HepG2 (cell line): ENCODE data around the gene KLF6. TPM values are rescaled to one million over a fixed set of nuclear protein-coding genes. Genes with fewer than 3 reads are reported as not detected.

Source experiments
- FOSL1 ChIP-seq: sonication (generic); formaldehyde crosslinking; IDR thresholded peaks from 2 replicates; pipeline ENCODE4 v1.9.0; 2021; ENCODE audit warnings: missing genetic modification reagents, borderline replicate concordance
- NFE2L2 ChIP-seq: fragments of 150-350 bp; IDR thresholded peaks from 2 replicates; pipeline ENCODE4 v1.6.1; 2014; ENCODE audit warnings: low read length
- RAD21 ChIP-seq: fragments of 450-650 bp; formaldehyde crosslinking; IDR thresholded peaks from 2 replicates; pipeline ENCODE4 v1.5.0; 2020; ENCODE audit warnings: mild to moderate bottlenecking
- RFXAP ChIP-seq: sonication (generic); formaldehyde crosslinking; IDR thresholded peaks from 2 replicates; pipeline ENCODE4 v1.4.0; 2020; ENCODE audit warnings: missing genetic modification reagents, borderline replicate concordance
- SETDB1 ChIP-seq: sonication (generic); formaldehyde crosslinking; IDR thresholded peaks from 2 replicates; pipeline ENCODE4 v1.5.1; 2020; ENCODE audit warnings: missing genetic modification reagents, mild to moderate bottlenecking, borderline replicate concordance
- STAG1 ChIP-seq: sonication (generic); formaldehyde crosslinking; IDR thresholded peaks from 2 replicates; pipeline ENCODE4 v1.4.0; 2020; ENCODE audit warnings: missing genetic modification reagents
- TAF15 ChIP-seq: fragments of 200-400 bp; formaldehyde crosslinking; IDR thresholded peaks from one replicate; pipeline ENCODE4 v1.6.1; 2018; ENCODE audit warnings: mild to moderate bottlenecking, low read depth, low read length; ENCODE audit not compliant: poor library complexity, severe bottlenecking
- ZIK1 ChIP-seq: sonication (generic); formaldehyde crosslinking; IDR thresholded peaks from 2 replicates; pipeline ENCODE4 v1.5.0; 2020; ENCODE audit warnings: mild to moderate bottlenecking, low read depth, missing genetic modification reagents, borderline replicate concordance
- ZNF33B ChIP-seq: sonication (generic); formaldehyde crosslinking; IDR thresholded peaks from 2 replicates; pipeline ENCODE4 v1.5.1; 2020; ENCODE audit warnings: mild to moderate bottlenecking, missing genetic modification reagents
- ZNF501 ChIP-seq: sonication (generic); formaldehyde crosslinking; IDR thresholded peaks from 2 replicates; pipeline ENCODE4 v1.5.1; 2020; ENCODE audit warnings: mild to moderate bottlenecking, moderate library complexity, missing genetic modification reagents
- polyA plus RNA-seq, 8 experiments: library from polyadenylated mRNA; depleted of rRNA in 3 of 8; stranded (reverse) in 7 of 8; unstranded in 1 of 8; fragments of >200 nt; fragmentation: Illumina TruSeq in 4 of 8; extraction: Trizol in 4 of 8; gene quantifications; 2 replicates each; pipeline versions ENCODE4 v1.2.1 to v1.2.3, GENCODE V29; 2011 to 2016; ENCODE audit warnings: low read depth in 4 of 8, missing spikeins in 1 of 8, mixed read lengths in 1 of 8; ENCODE audit not compliant: insufficient read depth in 1 of 8
- total RNA-seq, 5 experiments: library from RNA; depleted of rRNA; stranded (reverse); fragments of >200 nt; fragmentation: Illumina TruSeq; extraction: Trizol; gene quantifications; 2 replicates each; pipeline ENCODE4 v1.2.3, GENCODE V29; 2016; ENCODE audit warnings: low read depth in 1 of 5
- TF ChIP-seq, protein P1 (sequence below): sonication (generic); formaldehyde crosslinking; IDR thresholded peaks from 2 replicates; pipeline ENCODE4 v1.5.0; 2020; ENCODE audit warnings: mild to moderate bottlenecking, missing genetic modification reagents
- TF ChIP-seq, protein P2 (sequence below): IDR thresholded peaks from 2 replicates; pipeline ENCODE4 v1.6.1; 2012; ENCODE audit warnings: low read depth, low read length, improper control_type of control experiment
- TF ChIP-seq, protein P3 (sequence below): IDR thresholded peaks from 2 replicates; pipeline ENCODE4 v1.6.1; 2018; ENCODE audit warnings: missing genetic modification reagents
- TF ChIP-seq, protein P4 (sequence below): sonication (generic); formaldehyde crosslinking; IDR thresholded peaks from 2 replicates; pipeline ENCODE4 v1.5.0; 2020; ENCODE audit warnings: mild to moderate bottlenecking, missing genetic modification reagents, moderate library complexity
- TF ChIP-seq, protein P5 (sequence below): fragments of 450-650 bp; IDR thresholded peaks from 2 replicates; pipeline ENCODE4 v1.6.1; 2017; ENCODE audit warnings: mild to moderate bottlenecking
- TF ChIP-seq, protein P6 (sequence below): sonication (generic); formaldehyde crosslinking; IDR thresholded peaks from 2 replicates; pipeline ENCODE4 v1.4.0; 2020; ENCODE audit warnings: missing genetic modification reagents

The KLF6 gene
- total and polyA plus RNA-seq, 2 of the 13 experiments (the other 11 are each of a cell fraction or from before 2014, with no cell fraction given): 27.0 to 71.9 TPM

DNA sequence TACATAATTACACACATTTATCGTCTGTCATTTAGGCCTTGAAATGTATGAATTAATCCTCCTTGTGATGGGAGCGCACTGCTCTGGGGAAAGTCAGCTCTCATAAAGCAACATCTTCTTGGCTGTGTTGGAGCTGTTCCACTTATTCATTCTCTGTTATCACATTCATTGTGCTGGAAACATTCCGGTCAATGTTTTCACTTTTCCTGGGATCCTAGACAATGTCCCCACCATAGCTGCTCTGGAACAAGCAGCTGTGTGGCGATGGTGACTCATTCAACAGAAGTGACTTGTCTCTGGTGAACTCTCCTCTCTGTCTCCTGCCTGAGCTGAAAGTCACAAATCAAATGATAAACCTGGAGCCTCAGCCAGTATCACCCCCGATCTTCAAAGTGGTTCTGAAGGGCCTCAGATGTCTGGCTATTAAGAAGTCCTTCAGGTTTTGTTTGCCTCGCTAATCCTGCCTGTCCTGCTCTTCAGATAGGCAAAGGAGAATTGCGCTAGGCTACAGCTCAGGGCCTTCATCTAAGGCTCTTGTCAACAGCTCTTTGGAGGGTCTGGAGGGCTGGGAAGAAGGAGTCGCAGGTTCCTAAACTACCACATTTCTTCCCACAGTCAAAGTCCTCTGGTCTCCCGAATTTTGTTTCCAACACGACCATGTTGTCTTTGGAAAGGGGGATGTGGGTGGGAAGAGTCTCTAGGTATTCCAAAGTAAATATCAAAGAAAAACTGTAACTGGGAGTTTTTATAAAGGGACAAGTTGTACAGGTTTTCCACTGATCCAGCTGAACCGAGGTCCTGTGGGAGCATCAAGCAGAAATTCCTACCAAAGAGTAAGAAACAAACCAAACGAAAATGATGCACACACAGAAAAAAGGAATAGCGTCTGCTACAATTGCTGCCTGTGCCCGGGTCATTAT, 29.3 kb downstream of the KLF6 start (continued):
- TF ChIP-seq, protein P1, sequence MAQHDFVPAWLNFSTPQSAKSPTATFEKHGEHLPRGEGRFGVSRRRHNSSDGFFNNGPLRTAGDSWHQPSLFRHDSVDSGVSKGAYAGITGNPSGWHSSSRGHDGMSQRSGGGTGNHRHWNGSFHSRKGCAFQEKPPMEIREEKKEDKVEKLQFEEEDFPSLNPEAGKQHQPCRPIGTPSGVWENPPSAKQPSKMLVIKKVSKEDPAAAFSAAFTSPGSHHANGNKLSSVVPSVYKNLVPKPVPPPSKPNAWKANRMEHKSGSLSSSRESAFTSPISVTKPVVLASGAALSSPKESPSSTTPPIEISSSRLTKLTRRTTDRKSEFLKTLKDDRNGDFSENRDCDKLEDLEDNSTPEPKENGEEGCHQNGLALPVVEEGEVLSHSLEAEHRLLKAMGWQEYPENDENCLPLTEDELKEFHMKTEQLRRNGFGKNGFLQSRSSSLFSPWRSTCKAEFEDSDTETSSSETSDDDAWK (CRISPR knock-in tag): no peak
- peak; percentile 34; the same call in 1 of the 2 replicates for TF ChIP-seq FOSL1
- no peak for TF ChIP-seq NFE2L2
- TF ChIP-seq RFXAP (CRISPR knock-in tag): no peak
- TF ChIP-seq, protein P2, sequence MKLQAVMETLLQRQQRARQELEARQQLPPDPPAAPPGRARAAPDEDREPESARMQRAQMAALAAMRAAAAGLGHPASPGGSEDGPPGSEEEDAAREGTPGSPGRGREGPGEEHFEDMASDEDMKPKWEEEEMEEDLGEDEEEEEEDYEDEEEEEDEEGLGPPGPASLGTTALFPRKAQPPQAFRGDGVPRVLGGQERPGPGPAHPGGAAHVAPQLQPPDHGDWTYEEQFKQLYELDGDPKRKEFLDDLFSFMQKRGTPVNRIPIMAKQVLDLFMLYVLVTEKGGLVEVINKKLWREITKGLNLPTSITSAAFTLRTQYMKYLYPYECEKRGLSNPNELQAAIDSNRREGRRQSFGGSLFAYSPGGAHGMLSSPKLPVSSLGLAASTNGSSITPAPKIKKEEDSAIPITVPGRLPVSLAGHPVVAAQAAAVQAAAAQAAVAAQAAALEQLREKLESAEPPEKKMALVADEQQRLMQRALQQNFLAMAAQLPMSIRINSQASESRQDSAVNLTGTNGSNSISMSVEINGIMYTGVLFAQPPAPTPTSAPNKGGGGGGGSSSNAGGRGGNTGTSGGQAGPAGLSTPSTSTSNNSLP: 0 out of 2 replicates have a peak, but pooled peaks have one; percentile 12
- TF ChIP-seq, protein P3, sequence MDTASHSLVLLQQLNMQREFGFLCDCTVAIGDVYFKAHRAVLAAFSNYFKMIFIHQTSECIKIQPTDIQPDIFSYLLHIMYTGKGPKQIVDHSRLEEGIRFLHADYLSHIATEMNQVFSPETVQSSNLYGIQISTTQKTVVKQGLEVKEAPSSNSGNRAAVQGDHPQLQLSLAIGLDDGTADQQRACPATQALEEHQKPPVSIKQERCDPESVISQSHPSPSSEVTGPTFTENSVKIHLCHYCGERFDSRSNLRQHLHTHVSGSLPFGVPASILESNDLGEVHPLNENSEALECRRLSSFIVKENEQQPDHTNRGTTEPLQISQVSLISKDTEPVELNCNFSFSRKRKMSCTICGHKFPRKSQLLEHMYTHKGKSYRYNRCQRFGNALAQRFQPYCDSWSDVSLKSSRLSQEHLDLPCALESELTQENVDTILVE (CRISPR knock-in tag): no peak
- no peak for TF ChIP-seq RAD21 (CRISPR knock-in tag)
- TF ChIP-seq ZNF33B (CRISPR knock-in tag): no peak
- TF ChIP-seq TAF15: no peak
- TF ChIP-seq, protein P4, sequence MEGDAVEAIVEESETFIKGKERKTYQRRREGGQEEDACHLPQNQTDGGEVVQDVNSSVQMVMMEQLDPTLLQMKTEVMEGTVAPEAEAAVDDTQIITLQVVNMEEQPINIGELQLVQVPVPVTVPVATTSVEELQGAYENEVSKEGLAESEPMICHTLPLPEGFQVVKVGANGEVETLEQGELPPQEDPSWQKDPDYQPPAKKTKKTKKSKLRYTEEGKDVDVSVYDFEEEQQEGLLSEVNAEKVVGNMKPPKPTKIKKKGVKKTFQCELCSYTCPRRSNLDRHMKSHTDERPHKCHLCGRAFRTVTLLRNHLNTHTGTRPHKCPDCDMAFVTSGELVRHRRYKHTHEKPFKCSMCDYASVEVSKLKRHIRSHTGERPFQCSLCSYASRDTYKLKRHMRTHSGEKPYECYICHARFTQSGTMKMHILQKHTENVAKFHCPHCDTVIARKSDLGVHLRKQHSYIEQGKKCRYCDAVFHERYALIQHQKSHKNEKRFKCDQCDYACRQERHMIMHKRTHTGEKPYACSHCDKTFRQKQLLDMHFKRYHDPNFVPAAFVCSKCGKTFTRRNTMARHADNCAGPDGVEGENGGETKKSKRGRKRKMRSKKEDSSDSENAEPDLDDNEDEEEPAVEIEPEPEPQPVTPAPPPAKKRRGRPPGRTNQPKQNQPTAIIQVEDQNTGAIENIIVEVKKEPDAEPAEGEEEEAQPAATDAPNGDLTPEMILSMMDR (CRISPR knock-in tag): 0 out of 2 replicates have a peak, but pooled peaks have one; percentile 22
- TF ChIP-seq, protein P5, sequence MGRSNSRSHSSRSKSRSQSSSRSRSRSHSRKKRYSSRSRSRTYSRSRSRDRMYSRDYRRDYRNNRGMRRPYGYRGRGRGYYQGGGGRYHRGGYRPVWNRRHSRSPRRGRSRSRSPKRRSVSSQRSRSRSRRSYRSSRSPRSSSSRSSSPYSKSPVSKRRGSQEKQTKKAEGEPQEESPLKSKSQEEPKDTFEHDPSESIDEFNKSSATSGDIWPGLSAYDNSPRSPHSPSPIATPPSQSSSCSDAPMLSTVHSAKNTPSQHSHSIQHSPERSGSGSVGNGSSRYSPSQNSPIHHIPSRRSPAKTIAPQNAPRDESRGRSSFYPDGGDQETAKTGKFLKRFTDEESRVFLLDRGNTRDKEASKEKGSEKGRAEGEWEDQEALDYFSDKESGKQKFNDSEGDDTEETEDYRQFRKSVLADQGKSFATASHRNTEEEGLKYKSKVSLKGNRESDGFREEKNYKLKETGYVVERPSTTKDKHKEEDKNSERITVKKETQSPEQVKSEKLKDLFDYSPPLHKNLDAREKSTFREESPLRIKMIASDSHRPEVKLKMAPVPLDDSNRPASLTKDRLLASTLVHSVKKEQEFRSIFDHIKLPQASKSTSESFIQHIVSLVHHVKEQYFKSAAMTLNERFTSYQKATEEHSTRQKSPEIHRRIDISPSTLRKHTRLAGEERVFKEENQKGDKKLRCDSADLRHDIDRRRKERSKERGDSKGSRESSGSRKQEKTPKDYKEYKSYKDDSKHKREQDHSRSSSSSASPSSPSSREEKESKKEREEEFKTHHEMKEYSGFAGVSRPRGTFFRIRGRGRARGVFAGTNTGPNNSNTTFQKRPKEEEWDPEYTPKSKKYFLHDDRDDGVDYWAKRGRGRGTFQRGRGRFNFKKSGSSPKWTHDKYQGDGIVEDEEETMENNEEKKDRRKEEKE: no peak
- no peak for TF ChIP-seq ZIK1 (CRISPR knock-in tag)
- TF ChIP-seq SETDB1 (CRISPR knock-in tag): no peak
- peak; percentile 38; the same call in 1 of the 2 replicates for TF ChIP-seq ZNF501 (CRISPR knock-in tag)
- peak; percentile 21; the same call in 1 of the 2 replicates for TF ChIP-seq STAG1
- TF ChIP-seq, protein P6, sequence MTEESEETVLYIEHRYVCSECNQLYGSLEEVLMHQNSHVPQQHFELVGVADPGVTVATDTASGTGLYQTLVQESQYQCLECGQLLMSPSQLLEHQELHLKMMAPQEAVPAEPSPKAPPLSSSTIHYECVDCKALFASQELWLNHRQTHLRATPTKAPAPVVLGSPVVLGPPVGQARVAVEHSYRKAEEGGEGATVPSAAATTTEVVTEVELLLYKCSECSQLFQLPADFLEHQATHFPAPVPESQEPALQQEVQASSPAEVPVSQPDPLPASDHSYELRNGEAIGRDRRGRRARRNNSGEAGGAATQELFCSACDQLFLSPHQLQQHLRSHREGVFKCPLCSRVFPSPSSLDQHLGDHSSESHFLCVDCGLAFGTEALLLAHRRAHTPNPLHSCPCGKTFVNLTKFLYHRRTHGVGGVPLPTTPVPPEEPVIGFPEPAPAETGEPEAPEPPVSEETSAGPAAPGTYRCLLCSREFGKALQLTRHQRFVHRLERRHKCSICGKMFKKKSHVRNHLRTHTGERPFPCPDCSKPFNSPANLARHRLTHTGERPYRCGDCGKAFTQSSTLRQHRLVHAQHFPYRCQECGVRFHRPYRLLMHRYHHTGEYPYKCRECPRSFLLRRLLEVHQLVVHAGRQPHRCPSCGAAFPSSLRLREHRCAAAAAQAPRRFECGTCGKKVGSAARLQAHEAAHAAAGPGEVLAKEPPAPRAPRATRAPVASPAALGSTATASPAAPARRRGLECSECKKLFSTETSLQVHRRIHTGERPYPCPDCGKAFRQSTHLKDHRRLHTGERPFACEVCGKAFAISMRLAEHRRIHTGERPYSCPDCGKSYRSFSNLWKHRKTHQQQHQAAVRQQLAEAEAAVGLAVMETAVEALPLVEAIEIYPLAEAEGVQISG: no peak
